DOHH2 (cell line): Measurements from ENCODE around the gene CENPA.

ENCODE experiments used
- CTCF ChIP-seq: fragments of 200-600 bp; sonication (generic); IDR thresholded peaks from one replicate; pipeline ENCODE4 v1.5.1; 2014; ENCODE audit warnings: antibody characterized with exemption, mild to moderate bottlenecking, low read depth, low read length; ENCODE audit not compliant: poor library complexity, severe bottlenecking
- EZH2phosphoT487 ChIP-seq: fragments of 200-600 bp; sonication (generic); IDR thresholded peaks from 2 replicates; pipeline ENCODE4 v1.6.1; 2017; ENCODE audit warnings: borderline replicate concordance, mild to moderate bottlenecking, antibody characterized with exemption, low read length, moderate library complexity, mixed read lengths

GRCh38 chr2:26816893-26817292, 31.0 kb downstream of the CENPA start:
- TF ChIP-seq EZH2phosphoT487 = no peak
- no peak for TF ChIP-seq CTCF
